Measurements from ENCODE around the gene PFDN4. TPM values are rescaled to one million over a fixed set of nuclear protein-coding genes. Genes with fewer than 3 reads are reported as not detected.

The PFDN4 gene
- total RNA-seq, 4 donors from 2014 or later, result 4.6 to 73.5 (median 28.5) TPM

DNA sequence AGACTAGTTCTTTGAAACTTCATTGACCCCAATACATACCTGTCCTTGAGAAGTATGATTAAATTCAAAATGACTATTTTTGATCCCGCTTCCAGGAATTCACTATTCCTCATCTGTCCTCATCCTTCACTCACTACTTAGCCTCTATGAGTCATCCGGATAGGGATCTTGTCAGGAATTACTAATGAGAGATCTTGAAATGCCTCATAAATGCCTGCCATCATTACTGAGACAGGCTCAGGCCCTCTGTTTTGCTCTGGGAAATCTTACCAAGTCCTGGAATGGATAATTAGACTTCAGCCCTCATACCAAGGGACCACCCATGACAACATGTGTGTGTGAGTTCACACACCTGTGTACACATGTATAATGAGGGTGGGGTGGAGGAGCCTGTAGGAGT is 31.3 kb upstream of the PFDN4 start:
- no peak overlapping the region for H3K4me3 ChIP-seq
- H3K27me3 ChIP-seq, result peaks cover 55% of the 10 kb centered on the region
- DNase-seq, result no peak
- whole genome bisulfite sequencing, 2 donors (ENCODE audit: low coverage in 1 of 2), result 66 to 90% methylated on average over 2 of the region's 2 CpGs
- intact Hi-C loops (cut with DNase I; ENCODE audit: low total_unique reads), result no loop called here
- no peak overlapping the region for H3K27ac ChIP-seq
- in situ Hi-C loops (cut with MboI; ENCODE audit: low pct_ligation_motif_present in 1 of 4, low pct_unique_long_range_greater_than_20kb in 1 of 4, low sequenced_read_pairs in 3 of 4), result no loop called here
- H3K36me3 ChIP-seq, result no peaks in the 10 kb centered on the region
- H3K4me1 ChIP-seq, result peaks cover 5 to 26% (median 17%) of the 10 kb centered on the region in 4 donors
- TF ChIP-seq POLR2A (IDR thresholded peaks at IDR 0.05), result no peak
- no peak for TF ChIP-seq EP300 (IDR thresholded peaks at IDR 0.05; ENCODE audit: low read depth)
- TF ChIP-seq POLR2AphosphoS5 (IDR thresholded peaks at IDR 0.05), result no peak
- no peaks in the 10 kb centered on the region for H3K9me3 ChIP-seq

- in situ Hi-C loops (cut with MboI; ENCODE audit: low pct_ligation_motif_present in 1 of 4, low pct_unique_long_range_greater_than_20kb in 1 of 4, low sequenced_read_pairs in 3 of 4), result no loop called here
- Histone ChIP-seq H3K4me1 (peaks cover 5 to 26% (median 17%) of the 10 kb centered on the region in 4 donors), H3K36me3 (no peaks in the 10 kb centered on the region), H3K27ac (no peak overlapping the region), H3K4me3 (no peak overlapping the region), H3K9me3 (no peaks in the 10 kb centered on the region), H3K27me3 (peaks cover 47% of the 10 kb centered on the region)
- intact Hi-C loops (cut with DNase I; ENCODE audit: low total_unique reads), result no loop called here
- TF ChIP-seq CTCF (IDR thresholded peaks at IDR 0.05) (no peak), EP300 (IDR thresholded peaks at IDR 0.05; ENCODE audit: low read depth) (no peak), POLR2AphosphoS5 (IDR thresholded peaks at IDR 0.05) (no peak), POLR2A (IDR thresholded peaks at IDR 0.05) (no peak)
- DNase-seq, result no peak
- 50 to 85% methylated on average over 2 to 6 of the region's 6 CpGs for WGBS, 2 donors (ENCODE audit: low coverage in 1 of 2)
Observed at GRCh38 chr20:54177378-54177777, 30.5 kb upstream of the PFDN4 start.

DNA sequence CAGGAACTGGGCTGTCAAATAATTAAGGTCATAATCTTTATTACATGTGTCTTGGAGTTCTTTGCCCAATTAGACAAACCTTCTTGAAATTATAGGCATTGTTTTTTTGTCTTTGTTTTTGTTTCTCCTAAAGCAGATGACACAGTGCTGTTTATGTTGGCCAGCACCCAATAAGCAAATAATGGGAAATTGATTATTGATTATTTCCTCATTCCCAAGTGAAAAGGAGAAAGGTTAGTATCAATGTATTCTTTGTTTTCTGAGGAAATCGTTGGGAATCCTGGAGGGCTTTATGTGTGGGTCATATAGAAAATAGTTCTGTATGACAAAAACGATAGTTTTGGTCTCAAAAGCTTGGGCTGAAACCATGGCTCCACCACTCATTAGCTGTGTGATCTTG is 29.6 kb upstream of the PFDN4 start:
- no peaks in the 10 kb centered on the region for H3K36me3 ChIP-seq
- H3K4me1 ChIP-seq, result peaks cover 0 to 18% (median 10%) of the 10 kb centered on the region in 4 donors
- in situ Hi-C loops (cut with MboI; ENCODE audit: low pct_ligation_motif_present in 1 of 4, low pct_unique_long_range_greater_than_20kb in 1 of 4, low sequenced_read_pairs in 3 of 4) (no loop called here), intact Hi-C loops (cut with DNase I; ENCODE audit: low total_unique reads) (no loop called here)
- no peaks in the 10 kb centered on the region for H3K9me3 ChIP-seq
- H3K27me3 ChIP-seq, result peaks cover 38% of the 10 kb centered on the region
- 56 to 57% methylated on average over 2 of the region's 2 CpGs for WGBS, 2 donors (ENCODE audit: low coverage in 1 of 2)
- no peak for DNase-seq
- TF ChIP-seq POLR2A (IDR thresholded peaks at IDR 0.05), result no peak
- H3K4me3 ChIP-seq, result no peak overlapping the region
- H3K27ac ChIP-seq, result no peak overlapping the region

DNA sequence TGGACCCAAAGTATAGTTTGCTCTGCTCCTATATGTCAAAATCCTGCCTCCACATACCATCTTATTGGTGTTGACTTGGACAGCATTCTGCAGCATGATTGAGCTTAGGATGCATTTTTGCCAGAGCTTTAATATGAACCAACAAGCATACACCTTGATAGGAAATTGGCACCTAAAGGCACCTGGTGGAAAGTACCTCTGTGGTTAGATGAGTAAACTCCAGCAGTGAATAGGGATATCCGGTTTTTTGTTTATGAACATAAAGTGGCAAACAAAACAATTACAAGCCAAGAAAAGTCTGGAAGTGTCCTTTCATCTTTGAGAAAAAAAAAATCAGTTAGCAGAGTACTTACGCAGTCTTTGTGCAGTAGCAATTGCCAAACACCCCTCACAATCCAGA is 27.9 kb upstream of the PFDN4 start:
- intact Hi-C loops (cut with DNase I; ENCODE audit: low total_unique reads) (no loop called here), in situ Hi-C loops (cut with MboI; ENCODE audit: low pct_ligation_motif_present in 1 of 4, low pct_unique_long_range_greater_than_20kb in 1 of 4, low sequenced_read_pairs in 3 of 4) (no loop called here)
- Histone ChIP-seq H3K9me3 (no peaks in the 10 kb centered on the region), H3K27me3 (peaks cover 30% of the 10 kb centered on the region), H3K27ac (no peak overlapping the region), H3K4me3 (no peak overlapping the region), H3K36me3 (no peaks in the 10 kb centered on the region), H3K4me1 (peaks cover 0 to under 1% (median 0%) of the 10 kb centered on the region in 4 donors)
- DNase-seq, result no peak
- 19 to 33% methylated on average over 2 of the region's 2 CpGs for WGBS, 2 donors (ENCODE audit: low coverage in 1 of 2)
- TF ChIP-seq CTCF (IDR thresholded peaks at IDR 0.05), result no peak
- no peak for TF ChIP-seq POLR2AphosphoS5 (IDR thresholded peaks at IDR 0.05)
- no peak for TF ChIP-seq POLR2A (IDR thresholded peaks at IDR 0.05)
- no peak for TF ChIP-seq EP300 (IDR thresholded peaks at IDR 0.05; ENCODE audit: low read depth)

DNA sequence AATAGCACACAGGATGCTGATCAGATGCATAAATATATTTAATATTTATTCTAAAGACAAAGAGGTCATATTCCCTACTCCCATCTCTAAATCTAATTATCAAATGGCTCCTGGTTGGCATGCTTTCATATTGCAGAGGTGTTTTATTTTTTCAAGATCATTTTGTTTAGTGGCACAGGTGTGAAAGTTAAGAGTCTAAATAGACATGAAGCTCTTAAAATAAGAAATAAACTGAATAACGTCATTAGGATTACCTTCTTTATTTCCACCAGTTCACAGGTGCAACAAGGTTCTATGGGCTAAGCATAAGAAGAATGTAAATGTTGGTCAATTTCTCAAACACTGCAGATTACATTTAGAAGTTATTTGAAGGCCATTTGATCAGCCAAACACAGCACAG is 27.0 kb upstream of the PFDN4 start:
- H3K36me3 ChIP-seq, result no peaks in the 10 kb centered on the region
- in situ Hi-C loops (cut with MboI; ENCODE audit: low pct_ligation_motif_present in 1 of 4, low pct_unique_long_range_greater_than_20kb in 1 of 4, low sequenced_read_pairs in 3 of 4), result no loop called here
- intact Hi-C loops (cut with DNase I; ENCODE audit: low total_unique reads), result no loop called here
- H3K4me1 ChIP-seq, result no peaks in the 10 kb centered on the region
- no peaks in the 10 kb centered on the region for H3K9me3 ChIP-seq
- H3K27me3 ChIP-seq, result peaks cover 22% of the 10 kb centered on the region
- no peak overlapping the region for H3K4me3 ChIP-seq
- TF ChIP-seq POLR2AphosphoS5 (IDR thresholded peaks at IDR 0.05) (no peak), CTCF (IDR thresholded peaks at IDR 0.05) (no peak), EP300 (IDR thresholded peaks at IDR 0.05; ENCODE audit: low read depth) (no peak), POLR2A (IDR thresholded peaks at IDR 0.05) (no peak)
- WGBS, 2 donors (ENCODE audit: low coverage in 1 of 2), result 74 to 75% methylated on average over 1 of the region's 1 CpG
- no peak overlapping the region for H3K27ac ChIP-seq
- DNase-seq, result no peak

Data from transverse colon (tissue), 4 donors.